GM21528 (cell line): Measurements from ENCODE around the gene TTC9C.
"Not testable (repeated sequence)": the region's sequence is repeated elsewhere in the genome, so short reads cannot be mapped to it uniquely, and the experiment has no call there.

Source experiments
- ATAC-seq: cut with Tn5 transposase; IDR thresholded peaks from one replicate; pipeline ENCODE4 v1.9.1; 2021; ENCODE audit warnings: mild to moderate bottlenecking, moderate library complexity; ENCODE audit not compliant: unreplicated experiment, low FRiP score

TTC9C gene

DNA sequence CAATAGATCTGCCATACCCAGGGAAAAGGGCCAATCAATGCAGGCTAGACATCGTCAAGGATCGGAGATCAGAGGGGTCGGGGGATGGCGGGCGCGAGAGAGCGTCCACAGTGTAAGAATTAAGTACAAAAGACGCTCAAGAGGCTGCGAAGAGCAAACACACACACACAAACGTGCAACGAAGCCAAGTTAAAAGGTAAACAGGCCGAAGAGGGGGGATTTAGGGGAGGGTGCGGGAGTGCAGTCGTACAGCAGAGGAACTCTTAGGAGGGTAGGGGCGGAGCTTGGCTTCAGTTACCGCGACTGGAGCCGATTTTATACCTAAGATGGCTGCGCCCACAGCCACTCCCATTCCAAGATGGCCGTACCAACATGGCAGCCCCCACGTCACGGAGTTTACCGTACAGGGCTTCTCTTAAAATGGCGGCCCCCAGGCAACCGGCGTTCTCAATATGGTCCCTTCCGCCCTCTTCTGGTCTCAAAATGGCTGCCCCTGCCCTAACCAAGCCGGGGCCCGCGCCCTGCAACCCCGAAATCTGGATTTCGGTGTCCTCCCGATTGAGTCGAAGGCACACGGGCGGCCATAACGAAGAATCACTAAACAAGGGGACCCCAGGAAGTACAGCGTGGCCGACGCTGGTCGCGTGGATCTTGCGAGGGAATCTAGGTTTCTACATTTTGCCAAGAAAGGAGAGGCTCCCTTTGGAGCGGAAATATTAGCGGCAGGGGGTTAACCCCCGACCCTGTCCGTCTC is 18.9 kb upstream of the TTC9C start:
- peak; percentile 73 for ATAC-seq

DNA sequence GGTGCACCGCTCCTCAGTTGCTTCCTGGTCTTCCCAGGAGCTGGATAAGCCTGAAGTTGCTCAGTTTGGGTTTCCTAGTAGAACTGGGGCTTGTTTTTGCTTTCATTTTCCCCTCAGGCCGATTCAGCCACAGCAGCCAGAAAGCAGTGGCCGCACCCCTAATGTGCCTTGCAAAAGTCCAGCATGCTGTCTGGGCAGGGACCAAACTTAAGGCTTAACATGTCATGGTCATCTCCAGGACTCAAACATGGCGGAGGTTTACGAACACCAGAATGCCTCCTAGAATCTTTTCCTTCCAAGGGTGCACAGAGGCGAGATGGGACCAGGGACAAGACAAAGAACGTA is 18.3 kb upstream of the TTC9C start:
- ATAC-seq = peak; percentile 9

DNA sequence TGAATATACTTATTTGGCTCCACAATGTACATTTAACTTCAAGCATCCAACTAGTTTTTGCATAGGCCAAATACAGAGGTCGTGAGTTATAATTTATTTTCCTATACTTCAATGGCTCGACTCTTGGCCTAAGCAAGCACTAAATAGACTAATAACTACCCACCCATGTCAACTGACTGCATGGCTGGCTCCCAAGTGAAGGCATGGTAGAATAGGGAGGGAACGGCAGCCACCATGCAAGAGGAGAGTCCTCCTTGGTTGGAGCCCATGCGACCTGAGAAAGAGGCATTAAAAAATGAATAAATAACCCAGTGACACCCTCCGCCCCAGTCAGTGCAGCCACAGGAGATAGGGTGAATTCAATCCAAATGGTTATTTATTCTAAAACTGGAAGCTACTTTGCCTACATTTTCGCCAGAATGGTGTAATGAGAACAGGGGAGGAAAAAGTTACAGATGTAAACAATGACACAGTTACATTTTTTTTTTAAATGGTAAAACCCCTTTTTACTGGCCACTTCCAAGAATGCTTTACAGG is 15.9 kb upstream of the TTC9C start:
- no peak for ATAC-seq

DNA sequence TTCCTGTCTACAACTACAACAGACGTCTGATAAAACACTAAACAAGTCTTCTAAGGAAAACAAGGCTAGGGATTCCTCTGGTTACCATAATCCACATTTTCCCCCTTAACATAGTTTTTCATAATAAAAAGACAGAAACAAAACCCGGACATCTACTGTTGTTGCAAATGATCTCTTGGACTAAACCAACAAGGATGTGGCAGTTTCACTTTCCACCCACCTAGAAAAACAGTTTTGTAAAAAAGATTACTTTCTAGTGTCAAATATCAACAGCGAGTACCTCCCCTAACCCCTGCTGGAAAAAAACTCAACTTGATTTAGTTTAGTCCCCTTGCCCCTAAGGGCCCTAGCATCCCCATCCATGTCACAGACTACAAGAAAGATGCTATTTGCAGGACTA is 15.4 kb upstream of the TTC9C start:
- ATAC-seq = no peak

DNA sequence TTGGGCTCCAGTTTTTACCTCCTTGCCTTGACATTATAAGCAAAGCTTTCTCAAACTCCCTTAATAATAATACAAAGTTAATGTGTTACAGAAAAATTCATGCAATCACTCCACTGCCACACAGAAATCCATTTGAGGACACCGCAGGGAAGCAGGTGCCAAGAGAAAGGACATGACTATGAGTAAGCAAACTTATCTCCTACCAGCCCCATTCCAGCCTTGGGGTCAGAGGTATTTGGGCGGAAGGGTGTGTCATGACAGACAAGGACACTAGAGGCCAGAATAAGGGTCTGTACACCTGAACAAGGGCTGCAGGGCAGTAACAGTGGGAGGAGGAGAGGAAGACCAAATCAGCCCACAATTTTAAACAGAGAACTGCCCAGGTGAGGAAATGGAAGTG is 14.9 kb upstream of the TTC9C start:
- ATAC-seq = no peak

DNA sequence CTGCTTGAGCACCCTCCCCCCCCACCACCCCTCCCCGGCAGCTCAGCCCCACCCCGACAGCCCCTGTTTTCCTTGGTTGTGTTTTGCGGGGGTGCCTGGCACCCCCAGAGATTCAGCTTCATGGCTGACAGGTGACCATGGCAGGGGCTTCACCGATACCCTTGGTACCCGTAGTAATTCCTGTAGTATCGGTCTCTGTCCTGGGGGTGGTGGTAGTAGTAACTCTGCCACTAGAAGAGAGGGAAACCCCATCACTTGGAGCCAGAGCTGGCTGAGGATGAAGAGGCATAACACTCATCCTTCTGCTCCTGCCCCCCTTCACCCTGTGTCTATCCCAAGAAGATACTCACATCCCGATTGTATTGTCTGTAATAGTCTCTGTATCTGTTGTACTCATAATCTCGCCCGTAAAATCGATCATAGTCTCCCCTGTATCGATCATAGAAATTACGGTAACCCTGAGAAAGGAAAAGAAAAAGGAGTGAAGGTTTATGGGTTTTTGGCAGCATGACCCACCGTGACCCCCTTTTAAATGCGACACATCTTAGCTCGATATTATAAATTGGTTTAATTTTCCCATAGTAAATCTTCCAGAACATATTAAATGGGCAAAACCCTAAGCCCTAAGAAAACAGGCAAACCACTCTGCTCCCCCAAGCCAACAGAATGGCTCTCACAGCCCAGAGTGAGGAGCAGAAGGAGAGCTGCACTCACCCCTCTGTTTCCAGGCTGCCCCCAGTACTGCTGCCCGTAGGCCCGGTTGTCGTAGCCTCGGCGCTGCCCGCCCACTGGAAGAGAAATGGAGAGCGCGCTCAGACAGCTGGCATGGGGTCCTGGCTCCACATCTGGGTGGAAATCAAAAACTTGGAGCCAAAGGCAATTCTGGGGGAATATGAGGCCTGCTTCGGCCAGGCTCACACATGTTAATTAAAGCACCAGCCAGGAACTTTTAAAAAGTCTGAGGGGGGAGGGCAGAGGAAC is 12.8 kb upstream of the TTC9C start:
- no peak for ATAC-seq

DNA sequence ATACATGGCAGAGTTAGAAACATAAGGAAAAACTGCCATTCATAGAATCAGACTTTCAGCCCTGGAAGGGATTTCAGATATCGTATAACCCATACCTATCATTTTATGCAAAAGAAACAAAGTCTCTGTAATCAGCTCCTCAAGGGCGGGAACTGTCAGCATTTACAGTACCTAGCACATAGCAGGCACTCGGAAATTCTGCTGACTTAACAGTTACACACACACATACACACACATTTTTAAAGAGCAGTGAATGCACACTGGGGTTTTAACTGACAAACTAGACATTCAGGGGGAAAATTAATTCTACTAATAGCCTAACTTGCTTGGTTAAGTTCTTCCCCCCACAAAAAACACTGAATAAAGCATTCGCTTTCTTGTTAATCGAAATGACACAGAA is 12.1 kb upstream of the TTC9C start:
- ATAC-seq = no peak

DNA sequence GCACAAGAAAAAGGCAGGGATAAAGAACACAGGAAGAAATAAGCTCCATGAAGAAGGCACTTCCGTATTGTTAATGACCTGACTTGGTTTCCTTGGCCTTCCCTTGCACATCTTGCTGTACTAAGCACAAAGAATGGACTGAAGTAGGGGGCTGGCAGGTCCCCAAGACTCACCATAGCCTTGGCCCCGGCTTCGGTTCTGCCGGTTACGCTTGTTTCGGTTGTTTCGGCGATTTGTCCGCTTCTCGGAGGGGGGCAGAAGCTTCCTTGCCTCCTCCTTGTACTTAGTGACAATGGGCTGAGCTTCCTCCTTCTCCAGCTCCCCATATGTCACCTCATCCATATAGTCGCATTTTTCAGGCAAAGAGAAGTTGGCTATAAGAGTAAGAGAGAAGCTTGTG is 11.5 kb upstream of the TTC9C start:
- ATAC-seq = no peak

DNA sequence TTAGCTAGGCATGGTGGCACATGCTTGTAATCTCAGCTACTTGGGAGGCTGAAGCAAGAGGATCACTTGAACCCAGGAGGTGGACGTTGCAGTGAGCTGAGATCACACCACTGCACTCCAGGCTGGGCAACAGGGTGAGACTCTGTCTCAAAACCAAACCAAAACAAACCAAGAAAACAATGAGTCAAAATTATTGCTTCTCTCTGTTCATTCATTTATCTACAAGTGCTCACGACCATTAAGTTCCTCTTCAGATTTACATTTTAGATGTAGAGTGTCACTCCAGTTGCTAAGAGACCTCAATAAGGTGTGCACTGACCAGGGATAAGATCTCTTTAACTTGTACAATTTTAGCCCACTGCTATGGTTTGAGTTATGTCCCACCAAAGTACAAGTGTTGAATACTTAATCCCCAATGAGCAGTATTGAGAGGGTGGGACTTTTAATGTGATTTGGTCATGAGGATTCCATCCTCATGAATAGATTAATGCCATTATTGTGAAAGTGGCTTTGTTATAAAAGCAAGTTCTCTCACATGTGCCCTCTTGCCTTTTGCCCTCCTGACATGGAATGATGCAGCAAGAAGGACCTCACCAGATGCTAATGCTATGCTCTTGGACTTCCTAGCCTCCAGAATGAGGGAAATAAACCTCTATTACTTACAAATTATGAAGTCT is 8.8 kb upstream of the TTC9C start:
- ATAC-seq = no peak

DNA sequence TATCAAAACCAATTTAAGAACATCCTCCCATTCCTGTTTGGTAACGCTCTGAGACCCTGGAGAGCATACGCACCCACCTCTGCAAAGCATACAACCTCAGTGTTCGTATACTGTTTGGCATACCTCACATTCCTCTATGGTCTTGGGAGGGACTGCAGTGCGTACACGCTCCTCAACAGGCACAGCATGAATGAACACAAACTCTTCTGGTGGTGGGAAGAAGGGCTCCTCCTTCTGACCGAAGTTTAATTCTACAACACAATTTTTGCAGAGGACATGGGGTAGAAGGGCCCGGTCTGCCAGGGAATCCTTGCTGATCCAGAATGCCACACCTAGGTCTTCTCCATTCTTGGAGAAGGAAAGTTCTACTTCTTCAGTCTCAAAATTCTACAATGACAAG is 6.3 kb upstream of the TTC9C start:
- ATAC-seq = no peak

DNA sequence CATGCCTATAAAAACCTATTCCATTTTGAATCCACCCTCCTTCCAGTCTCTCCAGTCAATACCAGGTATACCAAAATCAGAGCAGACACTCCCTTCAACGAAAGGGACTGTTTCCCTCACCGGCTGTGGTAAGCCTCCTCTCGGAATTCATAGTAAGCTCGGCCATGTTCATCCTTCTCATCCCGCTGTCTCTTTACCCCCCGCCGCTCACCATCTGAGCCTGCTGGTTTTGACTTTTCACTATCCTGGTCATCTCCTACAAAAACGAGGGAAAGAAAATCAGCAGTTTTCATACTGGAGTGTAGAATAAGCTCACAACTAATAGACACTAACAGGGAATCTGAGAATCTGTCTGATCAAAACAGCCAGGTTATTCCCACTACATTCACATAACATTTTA is 4.1 kb upstream of the TTC9C start:
- no peak for ATAC-seq

DNA sequence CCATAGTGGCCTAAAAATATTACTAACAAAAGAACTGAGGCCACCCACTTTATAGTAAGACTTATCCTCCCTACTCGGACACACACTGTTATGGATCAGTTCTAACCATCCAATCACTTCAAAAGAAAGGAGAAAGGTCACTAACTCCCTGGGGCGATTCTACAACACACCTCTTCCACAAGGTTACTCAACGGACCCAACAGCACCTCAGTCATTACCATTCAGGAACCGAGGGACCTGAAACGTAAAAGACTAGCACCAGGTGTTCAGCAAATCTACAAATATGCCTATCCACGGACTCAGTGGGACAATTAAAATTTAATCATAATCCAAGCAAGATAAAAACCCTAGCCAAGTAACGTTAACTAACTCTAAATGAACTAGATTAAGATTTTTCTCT is 2.6 kb upstream of the TTC9C start:
- no peak for ATAC-seq

DNA sequence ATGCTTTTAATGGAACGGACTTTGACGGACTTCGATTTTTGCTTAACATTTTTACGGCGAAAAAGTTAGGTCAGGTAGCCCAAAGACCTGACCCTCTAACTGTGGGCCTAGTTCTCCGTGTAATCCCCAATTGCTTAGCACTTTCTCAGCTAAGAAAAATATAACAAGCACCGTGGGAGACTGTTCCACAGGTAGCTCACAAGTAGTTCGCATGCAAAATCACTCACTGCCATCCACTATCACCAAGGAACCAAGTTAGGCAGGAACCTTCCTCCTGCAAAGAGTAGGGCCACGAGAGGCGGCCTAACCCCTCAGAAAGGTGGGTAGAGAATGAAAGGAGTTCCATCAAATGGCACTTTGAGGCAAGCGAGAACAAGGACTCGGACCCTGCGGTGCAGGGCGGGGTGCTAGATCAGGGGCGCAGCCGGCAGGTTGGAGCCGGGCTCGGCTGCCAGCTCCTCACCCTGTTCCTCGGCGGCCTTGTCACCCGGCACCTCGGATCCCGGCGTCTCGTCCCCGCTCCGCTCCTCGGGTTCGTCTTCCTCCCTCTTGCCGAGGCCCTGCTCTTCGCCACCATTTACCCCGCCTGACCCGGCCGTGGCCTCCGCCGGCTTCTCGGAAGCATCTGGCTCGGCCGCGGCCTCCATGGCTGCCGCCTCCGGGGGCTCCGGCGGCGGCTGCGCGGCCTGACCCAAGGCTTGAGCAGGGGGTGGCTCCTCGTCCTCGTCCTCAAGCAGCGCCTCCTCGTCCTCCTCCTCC is 2.0 kb upstream of the TTC9C start:
- peak; percentile 1 for ATAC-seq

DNA sequence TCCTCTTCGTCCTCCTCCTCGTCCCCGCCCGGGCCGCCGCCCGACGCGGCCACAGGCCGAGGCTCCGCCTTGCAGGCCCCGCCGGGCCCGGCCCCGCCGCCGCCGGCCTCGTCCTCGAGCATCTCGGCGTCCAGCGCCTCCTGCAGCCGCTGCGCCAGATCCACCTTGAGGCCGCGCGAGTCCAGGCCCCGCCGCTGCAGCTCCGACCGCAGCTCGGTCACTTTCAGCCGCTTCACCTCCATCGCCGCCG is 1.4 kb upstream of the TTC9C start:
- ATAC-seq = peak; percentile 4

DNA sequence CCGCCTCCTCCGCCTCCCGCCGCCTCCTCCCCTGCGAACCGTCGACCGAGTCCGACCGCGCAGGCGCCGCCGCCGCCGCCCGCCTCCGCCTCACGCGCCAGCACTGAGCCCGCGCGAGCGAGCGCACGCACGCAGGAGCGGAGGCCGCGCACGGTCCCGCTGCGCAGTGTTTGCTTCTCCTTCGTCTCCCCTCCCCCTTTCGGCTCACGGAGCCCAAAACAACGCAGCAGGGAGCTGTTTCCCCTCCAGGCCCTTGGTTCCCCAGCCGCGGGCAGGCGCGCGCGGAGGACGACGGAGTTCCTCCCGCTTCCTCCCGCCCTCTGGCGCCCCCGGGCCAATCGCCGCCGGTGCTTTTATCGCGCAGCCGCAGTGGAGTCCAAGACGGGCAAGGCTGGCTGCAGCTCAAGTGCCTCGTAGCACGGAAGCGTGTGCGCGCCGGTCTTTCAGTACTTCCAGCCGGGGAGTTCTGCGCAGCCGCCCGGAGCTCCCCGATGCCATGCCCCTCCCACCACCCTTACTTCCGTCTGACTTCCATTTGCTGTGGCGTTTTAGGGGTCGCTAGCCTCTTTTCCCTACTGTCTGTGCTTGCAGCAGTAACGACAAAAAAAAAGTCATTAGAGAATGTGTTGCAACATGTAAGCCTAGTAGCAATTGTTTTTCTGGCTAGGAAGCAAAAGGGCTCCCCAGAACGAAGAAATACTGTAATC is 968 bp upstream of the TTC9C start, which contains the start of gene HNRNPUL2:
TSS of gene HNRNPUL2 (minus strand) at position 293 of the 707 bp plus-strand sequence. CDS start 301 bp downstream, outside the sequence.
- ATAC-seq = peak; percentile 63

DNA sequence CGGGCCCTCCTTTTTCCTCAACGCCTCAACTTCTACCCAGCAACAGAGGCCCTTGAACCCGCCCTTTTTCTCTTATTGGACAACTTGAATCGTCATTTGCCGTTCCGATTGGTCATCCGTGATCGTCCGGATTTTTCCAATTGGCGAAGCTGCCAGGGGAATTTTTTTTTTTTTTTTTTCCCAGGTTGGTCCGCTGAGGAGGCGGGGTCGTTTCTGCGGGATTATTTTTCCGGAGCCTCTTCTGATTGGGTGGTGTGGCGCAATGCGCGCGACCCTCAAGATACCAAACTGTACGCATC is 465 bp upstream of the TTC9C start:
- peak; percentile 58 for ATAC-seq

DNA sequence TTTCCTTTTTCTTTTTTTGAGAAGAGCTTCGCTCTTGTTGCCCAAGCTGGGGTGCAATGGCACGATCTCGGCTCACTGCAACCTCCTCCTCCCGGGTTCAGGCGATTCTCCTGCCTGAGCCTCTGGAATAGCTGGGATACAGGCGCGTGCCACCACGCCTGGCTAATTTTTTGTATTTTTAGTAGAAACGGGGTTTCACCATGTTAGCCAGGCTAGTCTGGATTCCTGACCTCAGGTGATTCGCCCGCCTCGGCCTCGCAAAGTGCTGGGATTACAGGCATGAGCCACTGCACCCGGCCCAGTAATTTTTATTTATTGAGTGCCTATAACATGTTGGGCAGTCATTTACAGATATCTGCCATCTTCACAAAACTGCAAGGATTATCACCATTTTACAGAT is 1.8 kb downstream of the TTC9C start:
- ATAC-seq = not testable (repeated sequence)

DNA sequence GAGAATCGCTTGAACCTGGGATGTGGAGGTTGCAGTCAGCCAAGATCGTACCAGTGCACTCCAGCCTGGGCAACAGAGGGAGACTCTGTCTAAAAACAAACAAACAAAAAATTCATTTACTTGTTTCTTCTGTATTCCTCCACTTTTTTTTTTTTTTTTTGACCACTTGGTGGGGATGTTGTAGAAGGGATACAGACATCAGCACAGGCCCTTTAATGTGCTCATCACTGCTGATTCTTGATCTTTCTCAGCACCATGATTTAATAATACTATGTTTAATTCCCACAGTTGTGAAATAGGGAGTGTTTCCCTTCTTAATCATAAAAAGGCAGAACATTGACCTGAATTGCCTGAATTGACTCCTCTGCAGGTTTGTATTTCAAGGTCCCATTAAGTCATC is 4.5 kb downstream of the TTC9C start:
- ATAC-seq = no peak

DNA sequence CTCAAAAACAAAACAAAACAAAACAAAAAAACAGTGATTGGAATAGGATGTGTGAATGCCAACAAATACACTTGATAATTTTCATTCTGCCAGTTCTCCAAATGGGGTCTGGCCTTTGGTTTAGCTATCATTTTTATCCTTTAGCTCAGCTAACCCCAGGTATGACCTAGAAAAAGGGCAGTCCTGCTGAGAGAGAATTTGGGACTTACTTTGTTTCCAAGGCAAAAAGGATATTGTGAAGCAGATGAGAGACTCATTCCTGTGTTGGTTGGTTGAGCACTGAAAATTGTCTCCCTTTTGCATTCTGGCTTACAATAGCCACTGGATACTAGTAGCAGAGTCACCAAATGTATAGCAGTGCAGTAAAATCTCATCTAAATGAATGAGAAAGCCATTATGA is 8.9 kb downstream of the TTC9C start:
- ATAC-seq = no peak
